H1 (cell line): ENCODE data around the gene CCL4. TPM values are rescaled to one million over a fixed set of nuclear protein-coding genes. Genes with fewer than 3 reads are reported as not detected.
"Not testable (repeated sequence)": the region's sequence is repeated elsewhere in the genome, so short reads cannot be mapped to it uniquely, and the experiment has no call there.

Experiments used
- CTCF ChIA-PET: fragments of 300-600 bp; sonication (Branson Sonifier 250); formaldehyde crosslinking; loops from one replicate; lab custom pipeline; 2021; ENCODE audit not compliant: partially characterized antibody; lab: Charles Lee
- POLR2A ChIA-PET: fragments of 300-600 bp; sonication (Branson Sonifier 250); formaldehyde crosslinking; loops from one replicate; lab custom pipeline; 2021; ENCODE audit warnings: inconsistent platforms; ENCODE audit not compliant: partially characterized antibody; lab: Charles Lee
- DNase-seq, 2 experiments: peaks; one replicate each; pipeline versions ENCODE4 v3.0.0 to v3.0.0-alpha.2; 2010 to 2022; ENCODE audit warnings: low spot score in 2 of 2, low read depth in 1 of 2, mixed read lengths in 1 of 2
- FAIRE-seq: peaks from 2 replicates; lab custom pipeline; 2011; peaks lifted over from hg19 to GRCh38; lab: Jason Lieb, UNC
- H2AFZ ChIP-seq: 2 replicates; pipeline ENCODE4 v1.8.1; 2012; ENCODE audit warnings: low read length, inconsistent platforms
- H2AK5ac ChIP-seq: 2 replicates; pipeline ENCODE4 v1.6.1; 2013; ENCODE audit warnings: low read depth, low read length
- H2BK120ac ChIP-seq: replicated peaks from 2 replicates; pipeline ENCODE3; 2013; ENCODE audit warnings: low read depth, low read length, inconsistent platforms
- H2BK12ac ChIP-seq: 2 replicates; pipeline ENCODE4 v1.6.1; 2013; ENCODE audit warnings: low read depth, low read length
- H2BK15ac ChIP-seq: 2 replicates; pipeline ENCODE4 v1.6.1; 2013; ENCODE audit warnings: low read length
- H2BK20ac ChIP-seq: 2 replicates; pipeline ENCODE4 v1.6.1; 2013; ENCODE audit warnings: low read length
- H2BK5ac ChIP-seq: 2 replicates; pipeline ENCODE4 v1.6.1; 2013; ENCODE audit warnings: low read depth, low read length
- H3K14ac ChIP-seq: 2 replicates; pipeline ENCODE4 v1.6.1; 2013; ENCODE audit warnings: inconsistent platforms; ENCODE audit not compliant: insufficient read length
- H3K18ac ChIP-seq: 2 replicates; pipeline ENCODE4 v1.6.1; 2013; ENCODE audit warnings: low read length; ENCODE audit errors: extremely low read depth
- H3K23ac ChIP-seq: 2 replicates; pipeline ENCODE4 v1.6.1; 2013; ENCODE audit warnings: inconsistent platforms; ENCODE audit not compliant: insufficient read length
- H3K23me2 ChIP-seq: 2 replicates; pipeline ENCODE4 v1.6.1; 2013; ENCODE audit warnings: low read depth, low read length
- H3K27ac ChIP-seq: 2 replicates; pipeline ENCODE4 v1.6.1; 2011; ENCODE audit warnings: low read depth, low read length, inconsistent platforms
- H3K27me3 ChIP-seq, 4 experiments: replicated peaks in 1 of 4; 1 replicate in 1 of 4; 2 replicates in 3 of 4; pipeline versions ENCODE4 v1.6.1 to v1.8.1; 2011 to 2013; ENCODE audit warnings: low read length in 3 of 4, mild to moderate bottlenecking in 3 of 4, inconsistent platforms in 2 of 4, mixed read lengths in 2 of 4, moderate library complexity in 1 of 4; ENCODE audit not compliant: control insufficient read depth in 3 of 4, insufficient read depth in 3 of 4; ENCODE audit errors: extremely low read depth in 1 of 4
- H3K36me3 ChIP-seq, 4 experiments: 2 replicates each; pipeline versions ENCODE4 v1.6.1 to v1.8.1; 2011 to 2013; ENCODE audit warnings: mild to moderate bottlenecking in 4 of 4, low read length in 3 of 4, moderate library complexity in 2 of 4, control low read depth in 1 of 4, inconsistent platforms in 1 of 4; ENCODE audit not compliant: insufficient read depth in 4 of 4, control insufficient read depth in 2 of 4
- H3K4ac ChIP-seq: replicated peaks from 2 replicates; pipeline ENCODE3; 2013; ENCODE audit warnings: low read length, low read depth, mixed read lengths, inconsistent platforms; ENCODE audit not compliant: insufficient read length
- H3K4me1 ChIP-seq, 4 experiments: replicated peaks in 1 of 4; 1 replicate in 1 of 4; 2 replicates in 3 of 4; pipeline versions ENCODE4 v1.6.1 to v1.8.1; 2011 to 2013; ENCODE audit warnings: low read length in 3 of 4, inconsistent platforms in 2 of 4, mixed read lengths in 1 of 4; ENCODE audit not compliant: insufficient read depth in 4 of 4, control insufficient read depth in 3 of 4
- H3K4me2 ChIP-seq, 2 experiments: 2 replicates each; pipeline versions ENCODE4 v1.6.1 to v1.8.1; 2011 to 2013; ENCODE audit warnings: low read depth in 2 of 2, low read length in 2 of 2, control low read depth in 1 of 2, inconsistent platforms in 1 of 2, mild to moderate bottlenecking in 1 of 2; ENCODE audit not compliant: insufficient read depth in 1 of 2
- H3K4me3 ChIP-seq, 4 experiments: fragments of 200-600, 300-600 bp in 1 of 4; sonication (generic), shearing (Covaris generic), sonication (Bioruptor Twin) in 1 of 4; 2 replicates each; pipeline versions ENCODE4 v1.5.1 to v1.8.1; 2011 to 2016; ENCODE audit warnings: low read length in 4 of 4, low read depth in 3 of 4, control low read depth in 2 of 4, inconsistent platforms in 2 of 4, mild to moderate bottlenecking in 2 of 4, mixed read lengths in 1 of 4, moderate library complexity in 1 of 4; ENCODE audit not compliant: insufficient read depth in 2 of 4; ENCODE audit errors: extremely low read depth in 1 of 4
- H3K56ac ChIP-seq: replicated peaks from 2 replicates; pipeline ENCODE3; 2013; ENCODE audit warnings: low read depth, mild to moderate bottlenecking, mixed read lengths, low read length, inconsistent platforms; ENCODE audit not compliant: insufficient read length
- H3K79me1 ChIP-seq: 2 replicates; pipeline ENCODE4 v1.6.1; 2013; ENCODE audit warnings: low read depth, low read length, control low read depth
- H3K79me2 ChIP-seq, 2 experiments: 2 replicates each; pipeline versions ENCODE4 v1.6.1 to v1.8.1; 2012 to 2013; ENCODE audit warnings: low read length in 2 of 2, mild to moderate bottlenecking in 2 of 2, inconsistent platforms in 1 of 2; ENCODE audit not compliant: insufficient read depth in 2 of 2, control insufficient read depth in 1 of 2
- H3K9ac ChIP-seq, 4 experiments: replicated peaks in 1 of 4; 1 replicate in 1 of 4; 2 replicates in 3 of 4; pipeline versions ENCODE4 v1.6.1 to v1.8.1; 2011 to 2013; ENCODE audit warnings: low read depth in 3 of 4, low read length in 3 of 4, control low read depth in 2 of 4, mild to moderate bottlenecking in 2 of 4, moderate library complexity in 2 of 4, inconsistent platforms in 1 of 4; ENCODE audit errors: extremely low read depth in 1 of 4
- H3K9me3 ChIP-seq, 2 experiments: 2 replicates each; pipeline versions ENCODE4 v1.6.1 to v1.8.1; 2012 to 2013; ENCODE audit warnings: mild to moderate bottlenecking in 2 of 2, moderate library complexity in 2 of 2, control low read depth in 1 of 2, inconsistent platforms in 1 of 2, low read depth in 1 of 2, low read length in 1 of 2, mixed read lengths in 1 of 2; ENCODE audit not compliant: insufficient read depth in 2 of 2
- H4K20me1 ChIP-seq, 2 experiments: replicated peaks in 1 of 2; 2 replicates each; pipeline versions ENCODE3 to v1.8.1; 2011 to 2013; ENCODE audit warnings: inconsistent platforms in 2 of 2, low read length in 2 of 2, mild to moderate bottlenecking in 1 of 2; ENCODE audit not compliant: insufficient read depth in 2 of 2, control insufficient read depth in 1 of 2
- H4K5ac ChIP-seq: 2 replicates; pipeline ENCODE4 v1.6.1; 2013; ENCODE audit warnings: low read length, low read depth, mixed read lengths, inconsistent platforms; ENCODE audit not compliant: insufficient read length
- H4K8ac ChIP-seq: 2 replicates; pipeline ENCODE4 v1.8.0; 2013; ENCODE audit warnings: mild to moderate bottlenecking, moderate library complexity, low read length, inconsistent platforms; ENCODE audit not compliant: insufficient read depth; ENCODE audit errors: extremely low read depth
- H4K91ac ChIP-seq: replicated peaks from 2 replicates; pipeline ENCODE3; 2013; ENCODE audit warnings: low read length, mixed read lengths, inconsistent platforms; ENCODE audit not compliant: insufficient read length
- SIX5 ChIP-seq: IDR thresholded peaks from 2 replicates; pipeline ENCODE4 v1.6.1; 2011; ENCODE audit warnings: mild to moderate bottlenecking, low read depth, low read length
- WGBS, 2 experiments: shearing (Covaris generic) in 1 of 2; methylation state at CpG; one replicate each; pipeline versions ENCODE4 v1.1.6 to v1.1.7; 2013 to 2015; ENCODE audit warnings: low lambda C conversion rate in 2 of 2, mixed read lengths in 2 of 2, inconsistent platforms in 1 of 2, low coverage in 1 of 2, missing lambda C conversion rate in 1 of 2; ENCODE audit not compliant: insufficient replicate concordance in 2 of 2, insufficient coverage in 1 of 2, insufficient read length in 1 of 2; ENCODE audit errors: extremely low coverage in 1 of 2, missing lambda C conversion rate in 1 of 2; 5-methylcytosine and 5-hydroxymethylcytosine counted together
- polyA plus RNA-seq, 7 experiments: library from polyadenylated mRNA; depleted of rRNA in 3 of 7; stranded (reverse) in 5 of 7; unstranded in 2 of 7; fragments of >200 nt in 5 of 7; fragments of 200-250 nt in 2 of 7; gene quantifications; 1 replicate in 5 of 7; 2 replicates in 1 of 7; 4 replicates in 1 of 7; pipeline versions ENCODE4 v1.2.1 to v1.2.3, GENCODE V29; 2011 to 2013; ENCODE audit warnings: missing spikeins in 2 of 7, mixed read lengths in 2 of 7
- total RNA-seq: library from RNA; stranded (reverse); fragmentation: NEBNext Ultra II Directional; extraction: Animal tissue kit (Norgen Biotek cat#: 25700); gene quantifications from 2 replicates; pipeline ENCODE4 v1.2.1, GENCODE V29; 2021

CCL4 gene
- total and polyA plus RNA-seq, 2 of the 8 experiments (the other 6 are each of a cell fraction or from before 2014, with no cell fraction given), result not detected

DNA sequence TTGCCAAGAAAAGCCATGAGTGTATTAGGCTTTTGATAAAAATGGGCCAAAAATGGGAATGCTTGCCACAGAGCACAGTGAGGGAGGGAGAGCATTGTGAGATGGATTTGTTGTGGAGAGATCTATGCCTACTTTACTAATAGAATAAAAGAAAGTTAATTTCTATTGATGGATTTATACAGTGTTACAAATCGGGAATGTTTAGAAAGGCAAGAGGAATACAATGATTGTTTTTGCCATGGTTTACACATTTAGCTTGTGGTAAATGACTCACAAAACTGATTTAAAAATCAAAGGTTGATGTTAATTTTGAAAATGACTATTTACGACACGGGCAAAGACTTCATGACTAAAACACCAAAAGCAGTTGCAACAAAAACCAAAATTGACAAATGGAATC lies 16.6 kb downstream of the CCL4 start:
- no peak overlapping the region for H2BK20ac ChIP-seq
- H2AK5ac ChIP-seq, result no peak overlapping the region
- no peak overlapping the region for H3K9ac ChIP-seq
- no peak overlapping the region for H2AFZ ChIP-seq
- H3K79me1 ChIP-seq, result no peaks in the 10 kb centered on the region
- WGBS, 2 experiments, result 91% methylated on average over 3 of the region's 3 CpGs; no CpG with 5 or more reads in 1 of the 2 experiments
- DNase-seq (no peak), FAIRE-seq (no peak)
- no peak overlapping the region for H2BK12ac ChIP-seq
- H4K91ac ChIP-seq, result no peak overlapping the region
- no peak overlapping the region for H3K14ac ChIP-seq
- H2BK5ac ChIP-seq, result no peak overlapping the region
- H3K36me3 ChIP-seq, result no peaks in the 10 kb centered on the region
- H3K4me3 ChIP-seq, result no peak overlapping the region
- H3K23me2 ChIP-seq, result no peaks in the 10 kb centered on the region
- H3K79me2 ChIP-seq, result no peaks in the 10 kb centered on the region
- no peak overlapping the region for H4K8ac ChIP-seq
- H3K9me3 ChIP-seq, result no peaks in the 10 kb centered on the region
- H3K4me2 ChIP-seq, result no peak overlapping the region
- H2BK120ac ChIP-seq, result no peak overlapping the region
- H3K4ac ChIP-seq, result no peak overlapping the region
- POLR2A ChIA-PET, result no interaction called here
- H3K27me3 ChIP-seq, result no peaks in the 10 kb centered on the region
- CTCF ChIA-PET, result interaction anchor here (0.7 to 3.6 kb wide), 2 partner anchors 29 to 31 kb away, joined by 3 to 11 read pairs; no protein-coding TSS in a partner anchor
- peaks cover 0 to 1% of the 10 kb centered on the region in 2 experiments for H4K20me1 ChIP-seq
- H2BK15ac ChIP-seq, result no peak overlapping the region
- H3K18ac ChIP-seq, result no peak overlapping the region
- H3K23ac ChIP-seq, result no peak overlapping the region
- H3K27ac ChIP-seq, result no peak overlapping the region
- H4K5ac ChIP-seq, result no peak overlapping the region
- H3K56ac ChIP-seq, result no peak overlapping the region
- peaks cover 0 to 9% (median 5%) of the 10 kb centered on the region in 4 experiments; a peak in 6 of 7 replicates for H3K4me1 ChIP-seq
- no peak for TF ChIP-seq SIX5

DNA sequence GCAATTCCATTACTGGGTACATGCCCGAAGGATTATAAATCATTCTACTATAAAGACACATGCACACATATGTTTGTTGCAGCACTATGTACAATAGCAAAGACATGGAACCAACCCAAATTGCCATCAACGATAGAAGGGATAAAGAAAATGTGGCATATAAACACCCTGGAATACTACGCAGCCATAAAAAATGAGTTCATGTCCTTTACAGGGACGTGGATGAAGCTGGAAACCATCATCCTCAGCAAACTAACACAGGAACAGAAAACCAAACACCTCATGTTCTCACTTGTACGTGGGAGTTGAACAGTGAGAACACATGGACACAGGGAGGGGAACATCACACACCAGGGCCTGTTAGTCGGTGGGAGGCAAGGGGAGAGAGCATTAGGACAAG lies 17.5 kb downstream of the CCL4 start:
- FAIRE-seq, H4K91ac ChIP-seq, H2BK120ac ChIP-seq, H2BK15ac ChIP-seq, H3K27me3 ChIP-seq, H3K14ac ChIP-seq, H3K4ac ChIP-seq, H2AK5ac ChIP-seq, H4K5ac ChIP-seq, H2BK5ac ChIP-seq, H3K4me3 ChIP-seq, POLR2A ChIA-PET, H3K9me3 ChIP-seq, H3K36me3 ChIP-seq, H3K79me2 ChIP-seq, H3K4me1 ChIP-seq, H3K4me2 ChIP-seq, H3K9ac ChIP-seq, H2BK20ac ChIP-seq, H3K23ac ChIP-seq, H4K20me1 ChIP-seq, H3K79me1 ChIP-seq, H3K23me2 ChIP-seq, H2AFZ ChIP-seq, H3K56ac ChIP-seq, DNase-seq, H2BK12ac ChIP-seq, H4K8ac ChIP-seq, H3K18ac ChIP-seq, H3K27ac ChIP-seq: not testable (repeated sequence)
- CTCF ChIA-PET, result interaction anchor here (3.6 kb wide), 1 partner anchor 28 kb away, joined by 11 read pairs; no protein-coding TSS in a partner anchor
- 94% methylated on average over 6 of the region's 6 CpGs; no CpG with 5 or more reads in 1 of the 2 experiments for WGBS, 2 experiments
